Bladder microvascular endothelial cell (primary cell): Measurements from ENCODE around the gene OR6N2. TPM values are rescaled to one million over a fixed set of nuclear protein-coding genes. Genes with fewer than 3 reads are reported as not detected.

Experiments
- total RNA-seq: library from RNA; depleted of rRNA; stranded (reverse); fragments of >200 nt; gene quantifications from 2 replicates; pipeline ENCODE4 v1.2.3, GENCODE V29; 2014

Gene OR6N2, protein sequence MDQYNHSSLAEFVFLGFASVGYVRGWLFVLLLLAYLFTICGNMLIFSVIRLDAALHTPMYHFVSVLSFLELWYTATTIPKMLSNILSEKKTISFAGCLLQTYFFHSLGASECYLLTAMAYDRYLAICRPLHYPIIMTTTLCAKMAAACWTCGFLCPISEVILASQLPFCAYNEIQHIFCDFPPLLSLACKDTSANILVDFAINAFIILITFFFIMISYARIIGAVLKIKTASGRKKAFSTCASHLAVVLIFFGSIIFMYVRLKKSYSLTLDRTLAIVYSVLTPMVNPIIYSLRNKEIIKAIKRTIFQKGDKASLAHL
- total RNA-seq: not detected in 2 replicates

DNA sequence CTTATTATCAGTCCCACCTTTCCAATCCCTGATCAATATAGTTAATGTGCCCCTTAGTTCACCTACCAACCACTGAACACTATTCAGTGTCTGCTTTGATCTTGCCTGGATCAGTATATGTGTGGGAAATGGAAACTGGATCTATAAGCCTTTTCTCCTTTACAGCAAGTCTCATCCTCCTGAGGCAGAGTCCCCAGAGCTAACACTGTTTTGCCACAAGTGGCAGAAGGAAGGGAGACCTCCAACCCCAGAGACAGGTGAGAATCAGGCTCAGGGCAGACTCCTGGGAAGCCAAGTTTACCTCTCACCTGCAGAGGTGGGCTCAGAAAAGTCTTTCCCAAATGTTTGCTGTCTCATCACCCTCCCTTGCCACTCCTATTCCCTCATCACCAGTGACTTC, at the start of gene OR6N2:
TSS of gene OR6N2 (minus strand) at position 101 of the 400 bp plus-strand sequence. CDS start 3,569 bp downstream, outside the sequence.

DNA sequence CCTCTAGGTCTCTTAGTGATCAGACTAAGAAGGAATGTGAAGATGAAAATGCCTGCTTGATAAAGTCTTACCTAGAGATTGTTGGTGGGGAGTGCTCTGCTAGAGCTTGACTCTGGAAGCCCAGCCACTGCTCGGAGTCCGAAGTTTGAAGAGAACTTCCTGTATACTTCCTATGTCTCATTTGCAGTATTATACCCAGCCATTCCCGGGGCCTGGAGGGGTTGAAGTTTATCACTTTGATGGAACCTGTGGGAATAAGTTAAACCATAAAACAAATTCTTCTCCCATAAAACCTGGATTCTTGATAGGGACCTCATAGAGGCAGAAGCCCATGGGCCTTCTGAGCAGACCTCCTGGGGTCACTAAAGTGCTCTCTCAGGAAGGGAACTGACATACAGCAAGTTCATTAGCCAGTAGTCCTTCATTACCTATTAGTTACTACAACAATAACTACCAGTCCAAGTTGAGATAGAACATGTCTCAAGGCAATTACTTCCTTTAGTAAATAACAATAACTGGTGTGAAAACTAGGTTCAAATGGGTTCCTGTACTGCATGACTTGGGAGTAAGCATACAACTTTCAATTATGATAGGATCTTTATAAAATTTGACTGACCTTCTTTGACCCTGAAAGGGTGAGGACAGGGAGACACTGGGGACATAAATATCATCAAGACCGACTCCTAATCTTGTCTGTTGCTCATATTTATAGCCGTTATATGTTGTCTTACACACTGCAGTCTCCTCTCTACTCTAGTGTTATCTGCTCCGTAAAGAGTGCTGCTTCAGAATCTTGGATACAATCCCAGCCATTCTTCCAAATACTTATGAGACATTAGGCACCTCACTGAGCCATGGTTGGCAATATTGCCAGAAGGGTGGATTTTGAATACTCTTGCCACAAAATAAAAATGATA, 8.8 kb downstream of the OR6N2 start, which contains the start of gene OR6N1:
TSS of gene OR6N1 (minus strand) at position 246 of the 917 bp plus-strand sequence. CDS start 5,513 bp downstream, outside the sequence.

DNA sequence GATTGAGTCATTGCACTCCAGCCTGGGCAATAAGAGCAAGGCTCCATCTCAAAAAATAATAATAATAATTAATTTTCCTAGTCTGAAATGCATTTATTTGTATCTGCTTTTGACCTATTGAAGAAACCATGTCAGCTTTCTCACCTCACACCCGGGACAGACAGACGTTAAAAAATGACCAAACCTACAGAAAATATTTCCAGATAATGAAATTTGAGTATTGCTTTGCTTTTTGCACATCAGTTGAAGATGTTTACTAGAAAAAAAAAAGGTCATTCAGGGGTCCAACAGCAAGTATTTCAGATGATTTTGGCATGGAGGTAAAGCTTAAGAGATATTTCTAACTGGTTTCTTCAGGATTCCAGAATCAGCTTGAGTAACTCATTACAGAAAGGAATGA, 26.6 kb downstream of the OR6N2 start, which contains the start of gene OR6K6:
TSS of gene OR6K6 (plus strand) at position 301 of the 400 bp plus-strand sequence. CDS start 168 bp downstream, outside the sequence.

Other genes with a start within 250 kb of the OR6N2 start
- gene OR6Y1, start 226.8 kb downstream of the OR6N2 start, total RNA-seq: not detected in 2 replicates
- gene OR6P1, start 210.6 kb downstream of the OR6N2 start, total RNA-seq: not detected in 2 replicates
- gene OR10X1, start 201.3 kb downstream of the OR6N2 start, total RNA-seq: not detected in 2 replicates
- not detected in 2 replicates for gene OR10Z1, start 175.9 kb downstream of the OR6N2 start, total RNA-seq
- 1.3 and 2.1 TPM in 2 replicates for gene SPTA1, start 94.5 kb downstream of the OR6N2 start, total RNA-seq
- not detected in 2 replicates for gene OR6K2, start 80.6 kb downstream of the OR6N2 start, total RNA-seq
- not detected in 2 replicates for gene OR6K3, start 60.5 kb downstream of the OR6N2 start, total RNA-seq
- gene OR6K6, start 26.5 kb downstream of the OR6N2 start, total RNA-seq: not detected in 2 replicates
- not detected in 2 replicates for gene OR6N1, start 9.0 kb downstream of the OR6N2 start, total RNA-seq
- not detected in 2 replicates for gene MNDA, start 50.1 kb upstream of the OR6N2 start, total RNA-seq
- not detected in 2 replicates for gene PYHIN1, start 150.3 kb upstream of the OR6N2 start, total RNA-seq
- 58.0 and 76.9 TPM in 2 replicates for gene IFI16, start 228.7 kb upstream of the OR6N2 start, total RNA-seq